GM21717 (cell line): ENCODE results near the gene MAST1.
"Not testable (repeated sequence)": the region's sequence is repeated elsewhere in the genome, so short reads cannot be mapped to it uniquely, and the experiment has no call there.

Experiments
- ATAC-seq: cut with Tn5 transposase; IDR thresholded peaks from one replicate; pipeline ENCODE4 v1.9.1; 2021; ENCODE audit warnings: mild to moderate bottlenecking, moderate library complexity; ENCODE audit not compliant: unreplicated experiment

The MAST1 gene

GRCh38 chr19:12800923-12801465, 37.3 kb upstream of the MAST1 start:
- ATAC-seq: no peak

GRCh38 chr19:12801466-12802266, 36.6 kb upstream of the MAST1 start, which contains the start of the genes PRDX2 and THSD8:
Gene PRDX2 (minus strand): TSS chr19:12801800. CDS start chr19:12801261, 539 bp downstream.
Gene THSD8 (plus strand): TSS chr19:12802069. CDS start chr19:12802072, 3 bp downstream.
- ATAC-seq: no peak

GRCh38 chr19:12802267-12803106, 35.8 kb upstream of the MAST1 start:
- no peak for ATAC-seq

- ATAC-seq: no peak
Observed at GRCh38 chr19:12804051-12804450, 34.3 kb upstream of the MAST1 start.

GRCh38 chr19:12806242-12807081, 31.9 kb upstream of the MAST1 start, which contains the start of gene RNASEH2A:
Gene RNASEH2A (plus strand): TSS chr19:12806584. CDS start chr19:12806674, 90 bp downstream.
- ATAC-seq: no peak

- no peak for ATAC-seq
Observed at GRCh38 chr19:12815088-12815487, 23.2 kb upstream of the MAST1 start.

- not testable (repeated sequence) for ATAC-seq
Observed at GRCh38 chr19:12817188-12817587, 21.1 kb upstream of the MAST1 start.

GRCh38 chr19:12817810-12818209, 20.5 kb upstream of the MAST1 start:
- ATAC-seq: not testable (repeated sequence)

- ATAC-seq: no peak
Observed at GRCh38 chr19:12821761-12822160, 16.6 kb upstream of the MAST1 start.

GRCh38 chr19:12825254-12826131, 12.8 kb upstream of the MAST1 start:
- no peak for ATAC-seq

- no peak for ATAC-seq
Observed at GRCh38 chr19:12828494-12828893, 9.8 kb upstream of the MAST1 start.

GRCh38 chr19:12833418-12833737, 4.9 kb upstream of the MAST1 start:
- no peak for ATAC-seq

GRCh38 chr19:12833738-12834565, 4.4 kb upstream of the MAST1 start:
- ATAC-seq: no peak

GRCh38 chr19:12834566-12834943, 3.8 kb upstream of the MAST1 start, which contains the start of gene RTBDN:
Gene RTBDN (minus strand): TSS chr19:12834579. CDS start chr19:12829979, 4,600 bp downstream.
- ATAC-seq: no peak

GRCh38 chr19:12834976-12835757, 3.1 kb upstream of the MAST1 start:
- no peak for ATAC-seq

- ATAC-seq: no peak
Observed at GRCh38 chr19:12836529-12836863, 1.8 kb upstream of the MAST1 start.

GRCh38 chr19:12837225-12837624, 1.1 kb upstream of the MAST1 start:
- ATAC-seq: no peak
